Gastroesophageal sphincter (tissue), 3 donors: Measurements from ENCODE around the gene ZCCHC14.

Source experiments
- CTCF ChIP-seq, 4 experiments: fragments of 200-600 bp in 2 of 4; fragments of 450-650 bp in 2 of 4; sonication (generic) in 1 of 4; IDR thresholded peaks; one replicate each; pipeline ENCODE4 v1.5.1; 2017 to 2019; ENCODE audit warnings: antibody characterized with exemption in 4 of 4, mild to moderate bottlenecking in 2 of 4, moderate library complexity in 2 of 4
- EP300 ChIP-seq: sonication (generic); formaldehyde crosslinking; IDR thresholded peaks from one replicate; pipeline ENCODE4 v1.6.1; 2017; ENCODE audit warnings: antibody characterized with exemption, mild to moderate bottlenecking
- POLR2A ChIP-seq, 2 donors: fragments of 450-650 bp; IDR thresholded peaks; one replicate each; pipeline ENCODE4 v1.6.1; 2017; ENCODE audit warnings: antibody characterized with exemption in 2 of 2, mild to moderate bottlenecking in 2 of 2, moderate library complexity in 1 of 2
- POLR2AphosphoS5 ChIP-seq: sonication (generic); formaldehyde crosslinking; IDR thresholded peaks from one replicate; pipeline ENCODE4 v1.6.1; 2017; ENCODE audit warnings: antibody characterized with exemption

GRCh38 chr16:87375426-87376135, 117.2 kb downstream of the ZCCHC14 start:
- no peak for TF ChIP-seq CTCF (IDR thresholded peaks at IDR 0.05)
- TF ChIP-seq POLR2AphosphoS5, result no peak
- no peak for TF ChIP-seq POLR2A (IDR thresholded peaks at IDR 0.05)
- no peak for TF ChIP-seq EP300
